OCI-LY7 (cell line): ENCODE measurements around the gene DOLPP1. TPM values are rescaled to one million over a fixed set of nuclear protein-coding genes. Genes with fewer than 3 reads are reported as not detected.

ENCODE experiments used
- BruUV-seq: library from RNA; stranded (reverse); fragments of 400-500 nt; replicated peaks from 2 replicates; lab custom pipeline; 2021; lab: Mats Ljungman, UMichigan
- CTCF ChIA-PET: fragments of 300-600 bp; sonication (Branson Sonifier 250); formaldehyde crosslinking; loops from one replicate; lab custom pipeline; 2022; ENCODE audit warnings: antibody characterized with exemption; ENCODE audit not compliant: unreplicated experiment; lab: Charles Lee
- POLR2A ChIA-PET: fragments of 300-600 bp; sonication (Branson Sonifier 250); formaldehyde crosslinking; loops from one replicate; lab custom pipeline; 2022; ENCODE audit warnings: antibody characterized with exemption; lab: Charles Lee
- DNase-seq: peaks from one replicate; pipeline ENCODE4 v3.0.0-alpha.2; 2015; ENCODE audit warnings: low spot score
- H2AFZ ChIP-seq: fragments of 200-600 bp; sonication (generic), shearing (Covaris generic); 2 replicates; pipeline ENCODE4 v1.6.1; 2014; ENCODE audit warnings: mild to moderate bottlenecking, antibody characterized with exemption, low read length, moderate library complexity
- H3K27ac ChIP-seq: fragments of 200-600 bp; sonication (generic); 2 replicates; pipeline ENCODE4 v1.5.1; 2014; ENCODE audit warnings: mixed run types, low read depth, mild to moderate bottlenecking, moderate library complexity, low read length, inconsistent platforms; ENCODE audit not compliant: poor library complexity, severe bottlenecking
- H3K36me3 ChIP-seq: fragments of 200-600 bp; sonication (generic); 2 replicates; pipeline ENCODE4 v1.6.1; 2014; ENCODE audit warnings: mild to moderate bottlenecking, antibody characterized with exemption, low read length, moderate library complexity, mixed read lengths; ENCODE audit not compliant: insufficient read depth
- H3K4me1 ChIP-seq: fragments of 200-600 bp; sonication (generic); 2 replicates; pipeline ENCODE4 v1.5.1; 2014; ENCODE audit warnings: mild to moderate bottlenecking, low read length; ENCODE audit not compliant: insufficient read depth, poor library complexity, severe bottlenecking
- H3K4me2 ChIP-seq: fragments of 200-600 bp; sonication (generic); 2 replicates; pipeline ENCODE4 v1.6.1; 2014; ENCODE audit warnings: mild to moderate bottlenecking, low read length
- H3K4me3 ChIP-seq: fragments of 200-600 bp; sonication (generic); 2 replicates; pipeline ENCODE4 v1.5.1; 2014; ENCODE audit warnings: mild to moderate bottlenecking, low read depth, low read length; ENCODE audit not compliant: poor library complexity, severe bottlenecking
- H3K79me2 ChIP-seq: fragments of 200-600 bp; sonication (generic); 2 replicates; pipeline ENCODE4 v1.6.1; 2016; ENCODE audit warnings: low read depth, mild to moderate bottlenecking, low read length, moderate library complexity, mixed read lengths; ENCODE audit not compliant: insufficient read depth
- H3K9me2 ChIP-seq: fragments of 200-600 bp; sonication (generic); 2 replicates; pipeline ENCODE4 v1.6.1; 2016; ENCODE audit warnings: mild to moderate bottlenecking, low read length, mixed read lengths; ENCODE audit not compliant: insufficient read depth
- H3K9me3 ChIP-seq: fragments of 200-600 bp; sonication (generic); 2 replicates; pipeline ENCODE4 v1.6.1; 2014; ENCODE audit warnings: mild to moderate bottlenecking, mixed run types, low read length, mixed read lengths
- H4K20me1 ChIP-seq: fragments of 200-600 bp; sonication (generic); 2 replicates; pipeline ENCODE4 v1.6.1; 2014; ENCODE audit warnings: mild to moderate bottlenecking, antibody characterized with exemption, low read length, moderate library complexity, mixed read lengths; ENCODE audit not compliant: insufficient read depth
- EZH2phosphoT487 ChIP-seq: fragments of 200-600 bp; sonication (generic); IDR thresholded peaks from 2 replicates; pipeline ENCODE4 v1.6.1; 2018; ENCODE audit warnings: low read depth, borderline replicate concordance, mild to moderate bottlenecking, mixed run types, antibody characterized with exemption, low read length, moderate library complexity, mixed read lengths
- intact Hi-C: fragments of 100-400 bp; cut with micrococcal nuclease; formaldehyde crosslinking; loops from one replicate; pipeline ENCODE4 v1.10.0; 2022; ENCODE audit not compliant: unreplicated experiment
- total RNA-seq, 2 experiments: library from RNA; depleted of rRNA in 1 of 2; stranded (reverse); fragments of >200 nt in 1 of 2; shearing (Covaris generic) in 1 of 2; gene quantifications; 2 replicates each; pipeline ENCODE4 v1.2.3, GENCODE V29; 2014 to 2022
- TF ChIP-seq, protein P1 (sequence below): fragments of 200-600 bp; sonication (generic); conservative IDR thresholded peaks from 2 replicates; pipeline ENCODE4 v1.5.1; 2014; ENCODE audit warnings: mild to moderate bottlenecking, antibody characterized with exemption, low read length, moderate library complexity, mixed read lengths

DOLPP1 gene
- total RNA-seq, 2 experiments from 2014 or later: 16.9 TPM

DNA sequence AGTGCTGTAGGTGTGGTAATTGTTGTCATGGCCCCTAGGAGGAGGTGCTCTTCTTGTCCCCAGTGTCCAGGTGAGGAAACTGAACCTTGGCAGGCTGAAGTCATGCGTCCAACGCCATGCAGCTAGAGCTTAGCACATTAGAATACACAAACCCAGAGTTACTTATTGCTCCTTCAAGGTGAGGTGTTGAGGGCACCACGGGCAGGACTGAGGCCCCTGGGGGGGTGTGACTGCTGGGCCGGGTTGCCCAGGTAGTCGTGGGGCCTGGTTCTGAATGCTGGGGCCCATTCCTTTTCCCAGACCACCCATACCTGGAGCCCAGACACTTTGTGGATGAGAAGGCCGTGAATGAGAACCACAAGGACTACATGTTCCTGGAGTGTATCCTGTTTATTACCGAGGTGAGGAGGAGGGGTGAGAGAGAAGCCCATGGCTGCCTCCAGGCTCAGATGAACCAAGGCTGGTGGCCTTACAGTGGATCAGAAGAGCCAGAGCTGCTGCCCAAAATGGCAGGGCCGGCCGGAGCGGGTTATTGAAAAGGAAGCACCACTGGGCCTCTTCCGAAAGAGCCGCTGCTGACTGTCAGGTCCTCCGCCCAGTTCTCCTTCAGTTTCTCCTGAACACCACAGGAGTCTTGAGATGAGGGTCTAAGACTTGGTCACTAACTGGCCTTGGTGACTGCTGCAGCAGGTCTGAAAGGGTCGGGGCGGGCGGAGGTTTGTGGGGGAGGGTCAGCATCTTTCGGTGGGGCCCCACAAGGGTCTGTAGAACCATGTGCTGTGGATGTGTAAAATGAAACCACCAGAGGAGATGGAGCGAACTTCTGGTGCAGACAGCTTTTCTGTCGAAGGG lies 56.6 kb downstream of the DOLPP1 start:
- Histone ChIP-seq H3K4me1 (peaks cover 36% of the 10 kb centered on the region), H3K79me2 (no peaks in the 10 kb centered on the region; the same call in 1 of the 2 replicates), H3K9me3 (no peaks in the 10 kb centered on the region), H3K36me3 (peaks cover 47% of the 10 kb centered on the region), H3K4me3 (no peak overlapping the region), H3K4me2 (no peak overlapping the region), H2AFZ (no peak overlapping the region), H3K9me2 (no peaks in the 10 kb centered on the region), H3K27ac (no peak overlapping the region), H4K20me1 (no peaks in the 10 kb centered on the region)
- ChIA-PET CTCF (no interaction called here), POLR2A (interaction anchor here (0.6 to 1.1 kb wide), 2 partner anchors 14 to 212 kb away, joined by 3 read pairs; no protein-coding TSS in a partner anchor)
- intact Hi-C loops: no loop called here
- TF ChIP-seq, protein P1, sequence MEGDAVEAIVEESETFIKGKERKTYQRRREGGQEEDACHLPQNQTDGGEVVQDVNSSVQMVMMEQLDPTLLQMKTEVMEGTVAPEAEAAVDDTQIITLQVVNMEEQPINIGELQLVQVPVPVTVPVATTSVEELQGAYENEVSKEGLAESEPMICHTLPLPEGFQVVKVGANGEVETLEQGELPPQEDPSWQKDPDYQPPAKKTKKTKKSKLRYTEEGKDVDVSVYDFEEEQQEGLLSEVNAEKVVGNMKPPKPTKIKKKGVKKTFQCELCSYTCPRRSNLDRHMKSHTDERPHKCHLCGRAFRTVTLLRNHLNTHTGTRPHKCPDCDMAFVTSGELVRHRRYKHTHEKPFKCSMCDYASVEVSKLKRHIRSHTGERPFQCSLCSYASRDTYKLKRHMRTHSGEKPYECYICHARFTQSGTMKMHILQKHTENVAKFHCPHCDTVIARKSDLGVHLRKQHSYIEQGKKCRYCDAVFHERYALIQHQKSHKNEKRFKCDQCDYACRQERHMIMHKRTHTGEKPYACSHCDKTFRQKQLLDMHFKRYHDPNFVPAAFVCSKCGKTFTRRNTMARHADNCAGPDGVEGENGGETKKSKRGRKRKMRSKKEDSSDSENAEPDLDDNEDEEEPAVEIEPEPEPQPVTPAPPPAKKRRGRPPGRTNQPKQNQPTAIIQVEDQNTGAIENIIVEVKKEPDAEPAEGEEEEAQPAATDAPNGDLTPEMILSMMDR: no peak
- no peak for TF ChIP-seq EZH2phosphoT487
- DNase-seq: no peak
- no TSS peak for BruUV-seq

DNA sequence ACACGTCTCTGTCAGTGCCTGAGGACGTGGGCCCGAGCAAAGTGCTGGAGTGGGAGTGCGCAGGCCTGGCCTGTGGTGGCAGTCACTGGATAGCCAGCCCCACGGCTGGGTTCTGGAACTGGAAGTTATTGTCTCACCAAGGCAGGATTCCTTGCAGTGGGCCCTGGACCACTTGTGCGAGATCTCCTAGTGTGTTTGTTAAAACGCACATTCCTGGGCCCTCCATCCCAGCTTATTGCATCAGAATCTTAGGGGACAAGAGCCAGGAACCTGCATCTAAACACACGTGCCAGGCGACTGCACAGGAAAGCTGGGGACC lies 57.2 kb downstream of the DOLPP1 start:
- TF ChIP-seq, protein P1: no peak
- no peak for TF ChIP-seq EZH2phosphoT487
- intact Hi-C loops: no loop called here
- ChIA-PET POLR2A (interaction anchor here (0.6 to 1.1 kb wide), 2 partner anchors 15 to 213 kb away, joined by 3 read pairs; no protein-coding TSS in a partner anchor), CTCF (interaction anchor here (0.7 to 0.9 kb wide), 2 partner anchors 11 to 83 kb away, joined by 3 read pairs; no protein-coding TSS in a partner anchor)
- Histone ChIP-seq H3K9me3 (no peaks in the 10 kb centered on the region), H2AFZ (no peak overlapping the region), H3K36me3 (peaks cover 46% of the 10 kb centered on the region; the same call in 1 of the 2 replicates), H3K27ac (no peak overlapping the region), H3K79me2 (no peaks in the 10 kb centered on the region; the same call in 1 of the 2 replicates), H3K4me2 (no peak overlapping the region), H4K20me1 (no peaks in the 10 kb centered on the region), H3K4me1 (peaks cover 42% of the 10 kb centered on the region), H3K9me2 (no peaks in the 10 kb centered on the region), H3K4me3 (no peak overlapping the region)
- no peak for DNase-seq
- no TSS peak for BruUV-seq
